GM19239 (cell line): ENCODE measurements around the gene CABP1.
"Not testable (repeated sequence)": the region's sequence is repeated elsewhere in the genome, so short reads cannot be mapped to it uniquely, and the experiment has no call there.

Source experiments
- DNase-seq: peaks from one replicate; pipeline ENCODE4 v3.0.0; 2011; ENCODE audit warnings: low spot score; ENCODE audit not compliant: insufficient read length
- FAIRE-seq: peaks from 2 replicates; lab custom pipeline; 2011; peaks lifted over from hg19 to GRCh38; lab: Jason Lieb, UNC

The CABP1 gene

DNA sequence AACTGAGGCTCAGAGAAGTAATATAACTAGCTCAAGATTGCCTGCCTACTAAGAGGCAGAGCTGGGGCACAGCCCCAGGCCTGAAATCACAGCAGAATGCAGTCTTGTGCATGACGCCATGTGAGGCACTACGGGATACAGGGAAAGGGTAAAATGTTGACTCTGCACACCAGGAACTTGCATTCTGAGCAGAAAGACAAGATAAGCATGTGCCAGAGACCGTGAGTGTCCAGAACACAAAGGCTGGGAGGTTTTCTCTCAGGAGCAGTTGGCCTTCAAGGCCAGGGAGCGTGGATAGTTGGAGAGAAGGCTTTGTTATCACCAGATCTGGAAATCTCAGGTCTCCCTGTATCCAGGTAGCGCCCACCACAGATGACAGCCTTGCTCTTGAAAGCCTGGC is 23.3 kb downstream of the CABP1 start:
- FAIRE-seq (no peak), DNase-seq (no peak)

DNA sequence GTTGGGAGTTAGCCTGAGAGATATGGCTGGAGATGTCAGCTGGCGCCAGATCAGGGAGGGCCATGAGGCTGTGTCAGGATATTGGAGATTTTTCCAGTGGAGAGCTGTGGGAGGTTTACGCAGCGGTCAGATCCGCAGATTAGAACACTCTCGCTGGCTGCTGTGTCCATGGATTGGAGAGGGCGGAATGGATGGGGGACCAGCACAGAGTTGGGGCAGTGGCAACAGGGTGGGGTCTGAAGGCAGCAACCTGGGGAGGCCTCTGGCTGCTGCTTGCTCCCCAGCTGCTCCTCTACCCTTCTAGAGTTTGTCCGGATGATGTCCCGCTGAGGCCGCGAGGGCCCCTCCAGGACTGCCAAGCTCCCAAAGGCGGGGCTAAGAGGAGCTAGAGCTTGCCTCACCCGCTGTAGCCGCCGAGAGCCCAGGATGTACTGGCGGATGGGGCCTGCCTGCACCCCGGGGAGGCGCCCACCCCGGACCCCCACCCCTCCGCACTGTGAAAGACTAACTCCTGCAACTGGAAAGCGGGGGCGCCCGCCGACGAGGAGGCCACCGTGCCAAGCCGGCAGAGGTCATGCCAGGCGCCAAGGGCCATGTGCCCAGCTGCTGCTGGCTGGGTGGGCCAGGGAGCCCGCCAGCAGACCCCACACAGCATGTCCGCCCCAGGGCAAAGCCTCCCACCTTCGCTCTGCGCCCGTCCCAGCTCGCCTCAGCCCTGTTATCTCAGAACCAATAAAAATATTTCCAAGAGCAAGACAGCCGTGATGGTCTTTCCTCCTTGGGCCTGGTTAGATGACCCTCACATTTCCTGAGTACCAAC is 26.4 kb downstream of the CABP1 start:
- FAIRE-seq: no peak

DNA sequence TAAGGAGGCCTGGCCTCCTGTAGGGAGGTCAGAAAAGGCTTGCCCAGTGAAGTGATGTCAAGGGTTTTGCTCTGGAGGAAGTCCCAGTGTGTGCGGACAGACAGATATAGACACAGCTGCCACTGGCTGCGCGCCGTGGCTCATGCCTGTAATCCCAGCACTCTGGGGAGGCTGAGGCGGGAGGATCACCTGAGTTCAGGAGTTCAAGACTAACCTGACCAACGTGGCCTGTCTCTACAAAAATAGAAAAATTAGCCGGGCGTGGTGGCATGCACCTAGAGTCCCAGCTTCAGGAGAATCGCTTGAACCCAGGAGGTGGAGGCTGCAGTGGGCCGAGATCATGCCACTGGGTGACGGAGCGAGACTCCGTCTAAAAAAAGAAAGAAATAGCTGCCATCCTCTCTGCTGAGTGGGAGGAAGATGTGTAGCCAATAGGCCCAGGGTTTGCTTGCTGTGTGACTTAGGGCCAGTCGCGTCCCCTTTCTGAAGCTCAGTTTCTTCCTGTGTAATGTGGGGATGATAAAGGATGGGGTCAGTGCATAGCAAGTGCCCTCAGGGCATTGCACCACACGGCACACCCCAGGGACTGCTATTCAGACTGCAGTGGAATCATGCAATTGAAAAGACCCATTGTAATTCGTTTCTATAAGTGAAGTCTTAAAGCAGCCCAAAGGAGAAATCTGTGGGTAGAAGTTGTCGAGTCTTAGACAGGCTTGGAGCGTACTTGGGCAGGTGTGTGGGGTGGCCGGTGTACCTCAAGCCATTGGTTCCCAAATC is 27.9 kb downstream of the CABP1 start:
- peak; percentile 18 for FAIRE-seq
- DNase-seq: no peak

More for the DNA sequence above, 26.4 kb downstream of the CABP1 start:
- DNase-seq: no peak

DNA sequence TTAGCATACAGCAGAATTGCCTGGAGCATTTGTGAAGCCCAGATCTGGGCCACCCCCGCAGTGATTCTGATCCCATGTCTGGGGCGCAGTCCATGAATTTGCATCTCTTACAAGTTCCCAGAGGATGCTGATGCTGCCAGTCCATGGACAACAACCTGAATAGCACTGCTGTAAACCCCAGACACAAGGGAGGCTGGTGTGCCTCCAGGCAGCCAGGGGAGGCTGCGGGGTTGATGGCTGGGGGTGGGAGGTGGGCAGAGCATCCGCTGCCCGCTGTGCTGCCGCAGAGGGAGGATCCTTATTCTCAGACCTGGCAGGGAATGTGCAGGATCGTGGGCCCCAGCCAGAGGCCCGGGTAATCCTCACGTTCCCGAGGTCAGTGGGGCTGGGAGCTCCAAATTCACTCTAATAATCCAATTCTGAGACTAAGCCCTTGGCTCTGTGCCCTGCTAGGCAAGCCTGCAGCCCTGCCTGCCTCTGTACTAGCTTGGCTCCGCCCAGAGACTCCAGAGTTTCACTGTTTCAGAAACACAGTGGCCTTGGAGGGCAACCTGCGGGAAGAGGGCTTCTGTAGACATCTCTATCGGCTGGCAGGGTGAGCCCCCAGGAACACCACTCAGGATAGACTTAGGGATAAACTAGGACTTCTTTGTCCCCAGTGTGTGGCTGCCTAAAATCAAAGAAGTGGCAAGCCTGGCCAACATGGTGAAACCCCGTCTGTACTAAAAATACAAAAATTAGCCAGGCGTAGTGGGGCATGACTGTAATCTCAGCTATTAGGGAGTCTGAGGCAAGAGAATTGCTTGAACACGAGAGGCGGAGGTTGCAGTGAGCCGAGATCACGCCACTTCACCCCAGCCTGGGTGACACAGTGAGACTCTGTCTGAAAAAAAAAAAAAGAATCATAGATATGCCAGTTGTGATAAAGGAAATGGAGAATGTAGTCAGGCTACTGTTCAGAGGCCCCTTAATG is 28.7 kb downstream of the CABP1 start:
- peak; percentile 98 for FAIRE-seq

DNA sequence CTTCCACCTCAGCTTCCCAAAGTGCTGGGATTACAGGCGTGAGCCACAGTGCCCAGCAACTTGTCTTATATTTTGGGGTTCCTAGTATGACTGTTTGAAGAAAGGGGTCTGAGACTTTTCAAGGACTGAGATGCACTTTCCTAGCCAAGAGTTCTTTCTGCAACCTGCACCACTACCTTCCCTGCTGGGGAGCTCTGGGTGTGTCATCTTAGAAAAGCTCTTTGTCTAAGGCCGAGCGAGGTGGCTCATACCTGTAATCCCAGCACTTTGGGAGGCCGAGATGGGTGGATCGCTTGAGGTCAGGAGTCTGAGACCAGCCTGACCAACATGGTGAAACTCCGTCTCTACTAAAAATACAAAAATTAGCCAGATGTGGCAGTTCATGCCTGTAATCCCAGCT is 29.8 kb downstream of the CABP1 start:
- FAIRE-seq: not testable (repeated sequence)

More for the DNA sequence above, 28.7 kb downstream of the CABP1 start:
- no peak for DNase-seq

DNA sequence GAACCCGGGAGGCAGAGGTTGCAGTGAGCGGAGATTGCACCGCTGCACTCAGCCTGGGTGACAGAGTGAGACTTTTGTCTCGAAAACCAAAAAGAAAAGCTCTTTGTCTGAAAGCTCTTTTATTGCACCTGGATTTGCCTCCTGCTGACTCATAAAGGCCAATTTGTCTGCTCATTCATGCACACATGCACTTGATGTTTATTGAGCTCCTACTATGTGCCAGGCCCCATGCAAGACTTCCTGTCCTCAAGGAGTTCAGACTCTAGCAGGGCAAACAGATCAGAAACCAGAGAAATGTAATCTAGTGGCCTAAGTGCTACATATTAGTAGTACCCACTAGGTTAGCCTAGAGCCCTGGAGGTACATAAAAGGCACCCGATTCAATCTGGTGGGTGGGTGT is 30.2 kb downstream of the CABP1 start:
- peak; percentile 88 for FAIRE-seq

More for the DNA sequence above, 29.8 kb downstream of the CABP1 start:
- not testable (repeated sequence) for DNase-seq

DNA sequence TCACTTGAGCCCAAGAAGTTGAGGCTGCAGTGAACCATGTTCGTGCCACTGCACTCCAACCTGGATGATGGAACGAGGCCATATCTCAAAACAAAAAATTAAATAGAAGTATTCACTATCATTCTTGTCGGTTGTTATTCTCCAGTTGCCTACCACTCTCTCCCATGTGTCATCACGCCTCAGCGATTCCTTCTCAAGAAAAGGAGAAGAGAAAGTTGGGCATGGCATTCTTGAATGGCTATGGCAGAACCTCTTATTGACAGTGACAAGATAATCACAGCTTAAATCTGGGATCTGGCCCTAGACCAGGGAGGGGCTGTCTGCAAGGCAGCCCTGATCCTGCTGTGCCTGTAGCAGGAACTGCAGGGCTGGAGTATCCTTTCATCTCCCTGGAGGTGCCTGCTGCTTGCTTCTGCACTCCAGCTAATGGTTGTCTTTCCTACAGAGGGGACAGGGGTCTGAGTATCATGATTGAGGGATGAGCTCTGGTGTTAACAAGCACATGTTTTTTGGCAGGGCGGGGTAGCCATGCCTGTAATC is 33.7 kb downstream of the CABP1 start:
- DNase-seq: no peak

More for the DNA sequence above, 30.2 kb downstream of the CABP1 start:
- DNase-seq: no peak

DNA sequence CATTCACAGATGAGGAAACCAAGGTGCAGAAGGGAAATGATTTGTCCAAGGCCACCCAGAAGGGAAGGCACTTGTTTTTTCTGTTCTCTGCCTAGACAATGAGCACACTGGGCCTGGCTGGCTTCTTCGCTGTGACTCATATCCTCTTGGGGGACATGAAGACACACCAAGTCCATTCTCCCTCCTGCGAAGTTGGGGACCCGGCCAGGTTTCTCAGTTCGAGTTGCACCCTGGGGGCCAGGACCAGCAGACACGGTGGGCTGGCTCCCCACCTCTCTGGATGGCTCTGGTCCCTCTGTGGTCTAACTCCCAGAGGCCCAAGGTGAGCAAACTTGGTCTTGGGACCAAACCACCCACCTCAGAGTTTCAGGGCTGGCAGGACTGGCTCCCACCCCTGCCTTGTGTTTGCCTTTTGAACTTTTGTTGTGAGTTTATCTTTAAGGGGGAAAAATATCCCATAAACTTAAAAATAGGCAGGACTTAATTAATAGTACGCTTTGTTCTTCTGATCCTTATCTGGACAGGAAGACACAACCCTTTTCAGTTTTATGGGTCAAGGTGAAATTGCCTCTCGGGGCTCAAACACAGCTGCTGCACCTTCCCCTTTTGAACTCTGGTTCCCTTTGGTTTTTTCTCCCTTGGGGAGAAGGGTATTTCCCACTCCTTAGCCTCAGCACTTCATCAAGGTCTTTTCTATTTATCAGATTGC is 37.5 kb downstream of the CABP1 start:
- DNase-seq (no peak), FAIRE-seq (peak; percentile 94)

More for the DNA sequence above, 33.7 kb downstream of the CABP1 start:
- FAIRE-seq: peak; percentile 79

DNA sequence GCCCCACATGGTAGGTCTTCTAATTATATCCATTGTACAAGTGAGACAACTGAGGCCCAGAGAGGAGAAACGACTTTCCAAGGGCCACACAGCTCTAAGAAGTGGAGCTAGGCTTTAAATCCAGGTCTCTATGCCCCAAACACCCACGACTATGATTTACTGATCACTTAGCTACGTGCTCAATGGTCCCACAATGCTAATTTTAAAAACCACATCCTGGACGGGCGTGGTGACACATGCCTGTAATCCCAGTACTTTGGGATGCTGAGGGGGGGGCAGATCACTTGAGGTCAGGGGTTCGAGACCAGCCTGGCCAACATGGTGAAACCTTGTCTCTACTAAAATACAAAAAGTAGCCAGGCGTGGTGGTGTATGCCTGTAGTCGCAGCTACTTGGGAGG is 38.1 kb downstream of the CABP1 start:
- DNase-seq (no peak), FAIRE-seq (no peak)

DNA sequence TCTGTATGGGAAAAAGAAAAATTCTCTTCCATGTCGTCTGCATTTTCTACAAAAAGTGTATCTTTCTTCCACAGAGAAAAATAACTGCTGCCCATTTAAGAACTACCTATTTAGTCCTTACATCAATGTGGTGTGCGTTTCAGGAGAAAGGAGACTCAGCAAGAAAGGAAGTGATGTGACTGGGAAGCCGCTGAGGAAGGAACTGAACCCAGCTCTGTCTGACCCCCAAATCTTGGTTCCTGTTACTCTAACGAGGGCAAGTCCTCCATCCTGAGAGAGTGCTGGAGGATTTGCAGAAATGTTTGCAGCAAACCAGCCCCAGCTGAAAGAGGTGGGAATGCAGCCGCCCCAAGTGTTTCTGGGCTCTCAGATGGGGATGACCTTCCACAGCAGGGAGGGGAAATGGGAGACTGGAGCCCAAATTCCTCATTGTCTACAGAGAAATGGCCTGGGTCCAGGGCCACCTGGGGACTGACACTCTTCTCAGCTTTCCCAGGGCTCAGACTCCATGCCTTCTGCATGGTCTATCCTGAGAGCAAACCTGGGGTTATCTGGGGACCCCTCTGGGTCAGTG is 39.8 kb downstream of the CABP1 start:
- DNase-seq (no peak), FAIRE-seq (peak; percentile 91)

DNA sequence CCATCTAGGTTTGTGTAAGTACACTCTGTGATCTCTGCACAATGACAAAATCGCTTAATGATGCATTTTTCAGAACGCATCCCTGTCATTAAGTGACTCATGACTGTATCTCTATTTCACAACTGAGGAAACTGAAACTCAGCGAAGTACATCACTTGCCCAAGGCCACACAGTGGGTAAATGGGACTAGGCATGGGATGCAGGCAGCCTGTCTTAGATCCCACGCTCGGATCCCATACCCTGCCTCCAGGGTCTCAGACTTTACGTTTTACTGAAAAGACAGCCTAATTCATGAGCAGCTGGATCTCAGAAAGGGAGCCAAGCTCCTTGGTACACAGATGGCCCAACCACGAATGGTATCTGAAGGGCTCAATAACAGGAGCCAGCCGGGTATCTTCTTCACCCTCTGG is 44.1 kb downstream of the CABP1 start:
- DNase-seq (no peak), FAIRE-seq (no peak)

DNA sequence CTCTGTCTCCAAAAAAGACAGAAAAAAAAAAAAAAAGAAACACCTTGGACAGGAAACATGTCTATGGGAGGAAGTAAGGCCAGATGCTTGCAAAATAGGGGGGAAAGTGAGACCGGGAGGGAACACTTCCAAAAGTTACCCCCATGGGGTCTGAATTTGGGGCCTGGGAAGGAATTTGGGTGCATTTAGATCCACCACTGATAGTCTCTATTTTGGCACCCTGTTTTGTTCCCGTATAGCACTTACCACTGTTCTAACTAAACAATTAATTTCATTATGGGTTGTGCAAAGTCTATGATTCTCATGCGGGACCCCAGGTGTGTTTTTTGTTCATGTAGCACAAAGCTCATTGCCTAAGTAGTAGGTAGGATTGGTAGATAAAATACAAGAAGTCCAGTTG is 45.1 kb downstream of the CABP1 start:
- FAIRE-seq (no peak), DNase-seq (no peak)

DNA sequence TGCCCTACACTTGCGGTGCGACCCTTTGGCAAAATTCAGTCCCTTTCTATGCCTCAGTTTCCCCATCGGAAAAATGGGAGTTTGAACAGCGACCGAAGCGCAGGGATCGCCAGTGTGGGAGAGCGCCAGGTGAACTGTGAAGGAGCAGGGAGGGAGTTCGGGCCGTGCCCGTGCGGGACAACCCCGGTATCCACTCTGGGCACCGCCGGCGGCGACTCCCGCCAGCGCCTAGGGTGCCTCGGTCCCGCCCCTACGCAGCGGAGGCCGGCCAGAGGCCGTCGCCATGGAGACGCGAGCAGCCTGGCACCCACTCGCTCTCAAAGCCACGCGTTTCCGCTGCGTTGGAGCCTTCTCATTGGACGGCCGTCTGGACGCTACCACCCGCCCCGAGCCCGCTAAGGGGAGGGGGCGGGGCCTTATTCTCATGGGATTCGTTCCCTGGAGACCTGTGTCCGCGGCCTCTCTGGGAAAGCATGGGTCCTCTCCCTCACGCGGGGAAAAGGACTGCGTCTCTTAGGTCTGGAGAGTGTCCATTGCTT is 45.8 kb downstream of the CABP1 start:
- no peak for FAIRE-seq

DNA sequence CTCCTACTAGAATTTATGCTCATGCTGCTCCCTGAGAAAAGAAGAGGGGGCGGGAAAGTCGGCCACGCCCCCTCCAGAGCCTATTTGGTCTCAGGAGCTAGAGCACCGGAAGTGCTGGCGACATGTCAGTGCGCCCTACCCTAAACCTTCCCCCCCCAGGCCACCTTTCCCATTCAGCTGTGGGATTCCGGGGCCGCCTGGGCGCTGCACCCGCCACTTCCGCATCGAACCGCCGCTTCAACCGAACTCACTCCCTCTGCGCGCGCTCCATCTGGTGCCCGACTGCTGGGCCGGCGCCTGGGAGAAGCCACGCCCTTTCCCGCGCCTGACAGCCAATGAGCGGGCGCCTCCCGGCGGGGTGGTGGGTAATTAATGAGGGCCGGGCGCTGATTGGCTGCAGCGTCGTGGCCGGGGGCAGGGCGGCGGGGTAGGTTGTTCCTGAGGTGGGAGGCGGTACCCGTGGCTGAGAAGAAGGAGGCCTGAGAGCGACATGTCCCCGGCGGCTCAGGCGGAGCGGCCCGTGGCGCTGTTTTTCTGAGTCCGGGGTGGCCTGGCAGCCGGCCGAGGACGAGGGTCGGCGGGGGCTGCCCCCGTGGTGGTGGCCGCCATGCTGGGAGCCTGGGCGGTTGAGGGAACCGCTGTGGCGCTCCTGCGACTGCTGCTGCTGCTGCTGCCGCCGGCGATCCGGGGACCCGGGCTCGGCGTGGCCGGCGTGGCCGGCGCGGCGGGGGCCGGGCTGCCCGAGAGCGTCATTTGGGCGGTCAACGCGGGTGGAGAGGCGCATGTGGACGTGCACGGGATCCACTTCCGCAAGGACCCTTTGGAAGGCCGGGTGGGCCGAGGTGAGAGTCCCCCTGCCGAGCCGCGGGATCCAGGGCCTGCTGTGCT is 46.5 kb downstream of the CABP1 start, which contains the start of gene MLEC:
MLEC (plus strand) TSS at position 460 of the 888 bp plus-strand sequence; CDS start at position 608, 148 bp downstream.
- FAIRE-seq (peak; percentile 92), DNase-seq (peak; percentile 75)

More for the DNA sequence above, 45.8 kb downstream of the CABP1 start:
- peak; percentile 52 for DNase-seq

DNA sequence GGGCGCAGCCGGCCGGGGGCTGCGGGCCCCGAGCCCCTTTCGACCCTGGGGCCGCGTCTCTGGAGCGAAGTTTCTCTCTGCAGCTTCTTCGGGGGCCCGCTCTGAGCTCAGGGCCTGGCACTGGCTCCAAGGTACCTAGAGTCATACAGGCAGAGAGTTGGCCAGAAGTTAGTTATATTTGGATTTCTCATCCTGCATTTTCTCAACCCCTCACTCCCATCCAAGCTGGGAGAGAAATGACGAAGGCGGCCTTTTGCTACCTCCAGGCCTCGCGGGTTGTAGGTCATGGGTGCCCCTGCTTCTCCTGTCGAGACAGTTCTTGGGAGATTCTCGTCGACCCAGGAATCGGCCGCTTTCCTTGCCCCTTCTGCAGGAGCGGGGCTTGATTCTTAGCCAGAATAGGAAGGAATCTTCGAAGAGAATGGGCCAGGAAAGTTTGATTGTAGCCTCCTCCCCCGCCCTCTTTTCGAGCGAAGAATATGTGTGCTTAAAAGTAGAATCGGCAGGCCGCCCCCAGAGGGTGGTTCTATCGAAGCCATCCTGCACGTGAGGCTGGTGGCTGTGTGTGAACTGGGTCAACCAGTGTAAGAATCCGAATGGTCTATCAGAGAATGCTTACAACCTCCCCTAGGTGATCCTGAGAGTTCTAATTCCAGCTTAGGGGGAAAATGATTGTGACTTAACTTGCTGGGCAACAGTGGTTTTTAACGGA is 47.3 kb downstream of the CABP1 start:
- FAIRE-seq (peak; percentile 76), DNase-seq (no peak)

DNA sequence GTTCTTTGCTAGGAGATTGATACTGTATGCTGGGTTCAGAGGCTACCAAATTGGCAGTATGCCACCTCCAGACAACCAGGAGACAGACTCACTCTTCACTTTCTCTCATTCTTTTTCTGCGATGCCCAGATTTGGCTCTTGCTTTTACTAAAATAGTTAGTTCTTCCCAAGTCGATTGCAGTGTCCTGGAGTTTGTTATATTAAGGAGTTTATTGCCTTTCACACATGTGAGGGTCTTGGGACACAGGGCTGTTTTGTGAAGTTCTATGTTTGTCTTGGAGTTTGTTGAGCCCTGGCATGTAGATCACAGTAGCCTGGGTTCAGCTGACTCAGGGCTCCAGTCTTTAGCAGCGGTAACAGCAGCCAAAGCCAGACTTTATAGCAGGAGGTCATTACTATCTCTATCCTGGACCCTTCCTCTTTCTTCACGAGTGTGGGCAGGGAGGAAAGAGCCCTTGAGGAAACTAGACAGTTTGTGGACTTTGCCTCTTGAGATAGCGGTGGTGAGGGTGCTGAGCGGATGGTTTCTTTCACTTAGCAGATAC is 48.2 kb downstream of the CABP1 start:
- DNase-seq: no peak
- peak; percentile 70 for FAIRE-seq
